Measurements from ENCODE around the gene PRRC2B. TPM values are rescaled to one million over a fixed set of nuclear protein-coding genes. Genes with fewer than 3 reads are reported as not detected.

The PRRC2B gene
- total RNA-seq, 4 donors from 2014 or later: 73.7 to 171 (median 98.9) TPM

- TF ChIP-seq POLR2A (IDR thresholded peaks at IDR 0.05) (peak; percentile 48), CTCF (IDR thresholded peaks at IDR 0.05) (no peak), POLR2AphosphoS5 (IDR thresholded peaks at IDR 0.05) (peak; percentile 61 to 87 (median 80)), EP300 (IDR thresholded peaks at IDR 0.05; ENCODE audit: low read depth) (no peak)
- no peaks in the 10 kb centered on the region for H3K9me3 ChIP-seq
- intact Hi-C loops (cut with DNase I; ENCODE audit: low total_unique reads): no loop called here
- DNase-seq: peak; percentile 91
- WGBS, 2 donors (ENCODE audit: low coverage in 1 of 2): 0% methylated on average over 66 of the region's 83 CpGs; no CpG with 5 or more reads in 1 of the 2 donors
- H3K27me3 ChIP-seq: no peaks in the 10 kb centered on the region
- H3K27ac ChIP-seq: peak within 1 kb of the TSS; percentile 74 to 87 (median 82)
- peaks cover 0 to under 1% (median 0%) of the 10 kb centered on the region in 4 donors for H3K36me3 ChIP-seq
- H3K4me1 ChIP-seq: peaks cover 9 to 25% (median 16%) of the 10 kb centered on the region in 4 donors
- peak within 1 kb of the TSS; percentile 67 to 89 (median 79) for H3K4me3 ChIP-seq
- in situ Hi-C loops (cut with MboI; ENCODE audit: low pct_ligation_motif_present in 1 of 4, low pct_unique_long_range_greater_than_20kb in 1 of 4, low sequenced_read_pairs in 3 of 4): no loop called here
Measured at GRCh38 chr9:131502781-131503625, 109.1 kb downstream of the PRRC2B start, which contains the start of gene POMT1. POMT1 (plus strand) TSS chr9:131502918; CDS start chr9:131504219, 1,301 bp downstream.

GRCh38 chr9:131503626-131504465, 110.0 kb downstream of the PRRC2B start:
- DNase-seq: peak; percentile 18

GRCh38 chr9:131505012-131505411, 111.1 kb downstream of the PRRC2B start:
- Histone ChIP-seq H3K27ac (no peak overlapping the region), H3K36me3 (peaks cover 0 to 3% (median 1%) of the 10 kb centered on the region in 4 donors), H3K9me3 (no peaks in the 10 kb centered on the region), H3K4me3 (no peak overlapping the region), H3K4me1 (peaks cover 9 to 25% (median 16%) of the 10 kb centered on the region in 4 donors), H3K27me3 (no peaks in the 10 kb centered on the region)
- no peak for DNase-seq
- WGBS, 2 donors (ENCODE audit: low coverage in 1 of 2): 88 to 91% methylated on average over 8 of the region's 8 CpGs
- intact Hi-C loops (cut with DNase I; ENCODE audit: low total_unique reads) (no loop called here), in situ Hi-C loops (cut with MboI; ENCODE audit: low pct_ligation_motif_present in 1 of 4, low pct_unique_long_range_greater_than_20kb in 1 of 4, low sequenced_read_pairs in 3 of 4) (no loop called here)
- TF ChIP-seq EP300 (IDR thresholded peaks at IDR 0.05; ENCODE audit: low read depth): no peak
- TF ChIP-seq CTCF (IDR thresholded peaks at IDR 0.05): no peak
- no peak for TF ChIP-seq POLR2AphosphoS5 (IDR thresholded peaks at IDR 0.05)
- no peak for TF ChIP-seq POLR2A (IDR thresholded peaks at IDR 0.05)

More at GRCh38 chr9:131503626-131504465, 110.0 kb downstream of the PRRC2B start:
- in situ Hi-C loops (cut with MboI; ENCODE audit: low pct_ligation_motif_present in 1 of 4, low pct_unique_long_range_greater_than_20kb in 1 of 4, low sequenced_read_pairs in 3 of 4): no loop called here
- peak overlapping the region; percentile 67 to 89 (median 79) for H3K4me3 ChIP-seq
- H3K27ac ChIP-seq: peak overlapping the region; percentile 74 to 87 (median 82)
- no peaks in the 10 kb centered on the region for H3K36me3 ChIP-seq
- intact Hi-C loops (cut with DNase I; ENCODE audit: low total_unique reads): no loop called here
- TF ChIP-seq POLR2A (IDR thresholded peaks at IDR 0.05): no peak
- no peak for TF ChIP-seq CTCF (IDR thresholded peaks at IDR 0.05)
- no peak for TF ChIP-seq POLR2AphosphoS5 (IDR thresholded peaks at IDR 0.05)
- no peak for TF ChIP-seq EP300 (IDR thresholded peaks at IDR 0.05; ENCODE audit: low read depth)
- H3K4me1 ChIP-seq: peaks cover 9 to 25% (median 16%) of the 10 kb centered on the region in 4 donors
- H3K27me3 ChIP-seq: no peaks in the 10 kb centered on the region
- 22% methylated on average over 32 of the region's 32 CpGs; no CpG with 5 or more reads in 1 of the 2 donors for WGBS, 2 donors (ENCODE audit: low coverage in 1 of 2)
- H3K9me3 ChIP-seq: no peaks in the 10 kb centered on the region

- intact Hi-C loops (cut with DNase I; ENCODE audit: low total_unique reads): no loop called here
- Histone ChIP-seq H3K4me1 (no peaks in the 10 kb centered on the region), H3K9me3 (no peaks in the 10 kb centered on the region), H3K27me3 (no peaks in the 10 kb centered on the region), H3K36me3 (peaks cover 0 to 34% (median 9%) of the 10 kb centered on the region in 4 donors), H3K27ac (no peak overlapping the region), H3K4me3 (no peak overlapping the region)
- in situ Hi-C loops (cut with MboI; ENCODE audit: low pct_ligation_motif_present in 1 of 4, low pct_unique_long_range_greater_than_20kb in 1 of 4, low sequenced_read_pairs in 3 of 4): no loop called here
- DNase-seq: no peak
- 61 to 100% methylated on average over 1 to 7 of the region's 7 CpGs for WGBS, 2 donors (ENCODE audit: low coverage in 1 of 2)
- TF ChIP-seq POLR2AphosphoS5 (IDR thresholded peaks at IDR 0.05) (no peak), EP300 (IDR thresholded peaks at IDR 0.05; ENCODE audit: low read depth) (no peak), CTCF (IDR thresholded peaks at IDR 0.05) (no peak), POLR2A (IDR thresholded peaks at IDR 0.05) (no peak)
Measured at GRCh38 chr9:131511416-131511815, 117.5 kb downstream of the PRRC2B start.

All from transverse colon (tissue), 4 donors.